Uterus (tissue), 4 donors: Measurements from ENCODE around the gene ABCB1. TPM values are rescaled to one million over a fixed set of nuclear protein-coding genes. Genes with fewer than 3 reads are reported as not detected.
"Not testable (repeated sequence)": the region's sequence is repeated elsewhere in the genome, so short reads cannot be mapped to it uniquely, and the experiment has no call there.

ENCODE experiments used
- DNase-seq, 2 donors: peaks; one replicate each; pipeline ENCODE4 v3.0.0-alpha.2; 2019 to 2020
- H3K27ac ChIP-seq, 2 donors: fragments of 200-600 bp; sonication (generic); 1 replicate in 1 of 2; 2 replicates in 1 of 2; pipeline ENCODE4 v1.5.1; 2016 to 2018
- H3K27me3 ChIP-seq, 2 donors: fragments of 200-600 bp; sonication (generic); one replicate each; pipeline ENCODE4 v1.5.1; 2018 to 2019; ENCODE audit warnings: control low read depth in 1 of 2
- H3K36me3 ChIP-seq, 2 donors: fragments of 200-600 bp; sonication (generic); one replicate each; pipeline ENCODE4 v1.5.1; 2019; ENCODE audit warnings: control low read depth in 1 of 2
- H3K4me1 ChIP-seq, 2 donors: fragments of 200-600 bp; sonication (generic); one replicate each; pipeline ENCODE4 v1.5.1; 2018 to 2019; ENCODE audit warnings: control low read depth in 1 of 2
- H3K4me3 ChIP-seq, 2 donors: fragments of 200-600 bp; sonication (generic); 1 replicate in 1 of 2; 2 replicates in 1 of 2; pipeline ENCODE4 v1.5.1; 2018 to 2019; ENCODE audit warnings: mild to moderate bottlenecking in 1 of 2
- H3K9me3 ChIP-seq, 2 donors: fragments of 200-600 bp; sonication (generic); one replicate each; pipeline ENCODE4 v1.5.1; 2019; ENCODE audit warnings: control low read depth in 1 of 2
- POLR2A ChIP-seq, 2 donors: fragments of 450-650 bp; IDR thresholded peaks; one replicate each; pipeline ENCODE4 v1.6.1; 2016; ENCODE audit warnings: antibody characterized with exemption in 2 of 2, mild to moderate bottlenecking in 1 of 2, moderate library complexity in 1 of 2
- intact Hi-C: fragments of 100-400 bp; cut with DNase I; formaldehyde crosslinking; loops from one replicate; pipeline ENCODE4 v1.15.1; 2023; ENCODE audit warnings: low total_unique reads
- total RNA-seq, 4 donors: library from RNA; depleted of rRNA in 3 of 4; stranded (reverse); fragments of >200 nt in 3 of 4; gene quantifications; one replicate each; pipeline versions ENCODE4 v1.1.0 to v1.2.4, GENCODE V29; 2014 to 2023
- TF ChIP-seq, protein P1 (sequence below), 4 experiments: fragments of 200-600 bp in 2 of 4; fragments of 450-650 bp in 2 of 4; sonication (generic) in 2 of 4; IDR thresholded peaks; one replicate each; pipeline ENCODE4 v1.5.1; 2016 to 2019; ENCODE audit warnings: antibody characterized with exemption in 4 of 4, mild to moderate bottlenecking in 2 of 4, moderate library complexity in 1 of 4
- donor health status: DM: yes; HTN: yes; CAD: no.

ABCB1 gene
- total RNA-seq, 4 donors from 2014 or later, result 7.9 to 68.1 (median 35.6) TPM

DNA sequence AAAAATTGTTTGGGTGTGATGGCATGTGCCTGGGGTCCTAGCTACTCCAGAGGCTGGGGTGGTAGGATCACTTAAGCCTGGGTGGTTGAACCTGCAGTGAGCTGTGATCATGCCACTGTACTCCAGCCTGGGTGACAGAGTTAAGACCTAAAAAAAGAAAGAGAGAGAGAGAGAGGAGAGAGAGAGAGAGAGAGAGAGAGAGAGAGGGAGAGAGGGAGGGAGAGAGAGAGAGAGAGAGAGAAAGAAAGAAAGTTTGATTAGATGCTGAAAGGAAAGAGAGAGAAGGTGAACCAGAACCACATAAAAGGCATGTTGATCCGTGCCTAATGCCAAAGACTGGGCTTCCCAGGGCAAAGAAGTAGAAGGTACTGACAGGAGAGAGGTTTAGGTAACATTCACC, 11.1 kb downstream of the ABCB1 start:
- no peaks in the 10 kb centered on the region for H3K4me1 ChIP-seq
- H3K27me3 ChIP-seq, result no peaks in the 10 kb centered on the region
- H3K27ac ChIP-seq, result no peak overlapping the region
- no peaks in the 10 kb centered on the region for H3K9me3 ChIP-seq
- TF ChIP-seq, protein P1, sequence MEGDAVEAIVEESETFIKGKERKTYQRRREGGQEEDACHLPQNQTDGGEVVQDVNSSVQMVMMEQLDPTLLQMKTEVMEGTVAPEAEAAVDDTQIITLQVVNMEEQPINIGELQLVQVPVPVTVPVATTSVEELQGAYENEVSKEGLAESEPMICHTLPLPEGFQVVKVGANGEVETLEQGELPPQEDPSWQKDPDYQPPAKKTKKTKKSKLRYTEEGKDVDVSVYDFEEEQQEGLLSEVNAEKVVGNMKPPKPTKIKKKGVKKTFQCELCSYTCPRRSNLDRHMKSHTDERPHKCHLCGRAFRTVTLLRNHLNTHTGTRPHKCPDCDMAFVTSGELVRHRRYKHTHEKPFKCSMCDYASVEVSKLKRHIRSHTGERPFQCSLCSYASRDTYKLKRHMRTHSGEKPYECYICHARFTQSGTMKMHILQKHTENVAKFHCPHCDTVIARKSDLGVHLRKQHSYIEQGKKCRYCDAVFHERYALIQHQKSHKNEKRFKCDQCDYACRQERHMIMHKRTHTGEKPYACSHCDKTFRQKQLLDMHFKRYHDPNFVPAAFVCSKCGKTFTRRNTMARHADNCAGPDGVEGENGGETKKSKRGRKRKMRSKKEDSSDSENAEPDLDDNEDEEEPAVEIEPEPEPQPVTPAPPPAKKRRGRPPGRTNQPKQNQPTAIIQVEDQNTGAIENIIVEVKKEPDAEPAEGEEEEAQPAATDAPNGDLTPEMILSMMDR (IDR thresholded peaks at IDR 0.05), result no peak
- no peak for TF ChIP-seq POLR2A (IDR thresholded peaks at IDR 0.05)
- intact Hi-C loops, result no loop called here
- H3K4me3 ChIP-seq, result no peak overlapping the region
- no peak for DNase-seq
- H3K36me3 ChIP-seq, result no peaks in the 10 kb centered on the region

DNA sequence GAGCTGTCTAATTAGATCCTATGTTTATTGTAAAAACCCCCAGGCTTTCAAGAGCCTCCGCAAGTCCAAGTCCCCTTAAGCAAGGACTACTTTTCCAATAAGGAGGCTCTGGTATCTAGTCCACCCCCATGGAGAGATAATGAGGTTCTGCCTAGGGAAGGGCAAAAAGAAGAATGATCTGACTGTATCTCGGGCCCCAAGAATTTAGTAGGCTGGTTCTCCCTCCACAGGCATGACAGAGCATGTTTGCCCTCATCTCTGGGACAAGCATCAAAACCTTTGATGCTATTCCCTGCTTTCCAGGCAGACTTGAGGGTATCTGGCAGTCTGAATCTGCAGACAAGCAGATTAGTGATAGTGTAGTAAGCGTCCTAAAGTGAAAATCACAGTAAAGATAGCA, 19.0 kb downstream of the ABCB1 start:
- H3K27ac ChIP-seq, result no peak overlapping the region
- no peak overlapping the region for H3K4me3 ChIP-seq
- no peaks in the 10 kb centered on the region for H3K9me3 ChIP-seq
- no peaks in the 10 kb centered on the region for H3K27me3 ChIP-seq
- H3K4me1 ChIP-seq, result no peaks in the 10 kb centered on the region
- TF ChIP-seq, protein P1 (IDR thresholded peaks at IDR 0.05), result no peak
- no peaks in the 10 kb centered on the region for H3K36me3 ChIP-seq
- intact Hi-C loops, result no loop called here
- no peak for DNase-seq

DNA sequence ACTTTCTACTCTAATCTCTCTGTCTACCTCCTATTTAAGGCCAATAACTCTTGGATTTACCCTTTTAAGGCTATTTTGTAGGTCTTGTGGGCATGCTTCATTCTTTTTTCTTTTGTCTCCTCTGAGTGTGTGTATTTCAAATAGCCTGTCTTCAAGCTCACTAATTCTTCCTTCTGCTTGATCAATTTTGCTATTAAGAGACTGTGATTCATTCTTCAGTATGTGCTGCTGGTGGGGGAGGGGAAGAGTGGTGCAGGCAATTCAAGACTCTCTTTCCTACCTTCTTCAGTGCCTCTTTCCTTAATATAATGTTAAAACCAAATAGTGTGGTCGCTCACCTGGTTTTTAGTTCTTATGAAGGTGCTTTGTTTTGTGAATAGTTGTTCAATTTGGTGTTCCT, 20.0 kb downstream of the ABCB1 start:
- H3K36me3 ChIP-seq, result no peaks in the 10 kb centered on the region
- H3K27ac ChIP-seq, result no peak overlapping the region
- DNase-seq, result no peak
- TF ChIP-seq, protein P1 (IDR thresholded peaks at IDR 0.05), result no peak
- no peak for TF ChIP-seq POLR2A (IDR thresholded peaks at IDR 0.05)
- H3K4me3 ChIP-seq, result no peak overlapping the region
- no peaks in the 10 kb centered on the region for H3K9me3 ChIP-seq
- no peaks in the 10 kb centered on the region for H3K27me3 ChIP-seq
- intact Hi-C loops, result no loop called here
- no peaks in the 10 kb centered on the region for H3K4me1 ChIP-seq

DNA sequence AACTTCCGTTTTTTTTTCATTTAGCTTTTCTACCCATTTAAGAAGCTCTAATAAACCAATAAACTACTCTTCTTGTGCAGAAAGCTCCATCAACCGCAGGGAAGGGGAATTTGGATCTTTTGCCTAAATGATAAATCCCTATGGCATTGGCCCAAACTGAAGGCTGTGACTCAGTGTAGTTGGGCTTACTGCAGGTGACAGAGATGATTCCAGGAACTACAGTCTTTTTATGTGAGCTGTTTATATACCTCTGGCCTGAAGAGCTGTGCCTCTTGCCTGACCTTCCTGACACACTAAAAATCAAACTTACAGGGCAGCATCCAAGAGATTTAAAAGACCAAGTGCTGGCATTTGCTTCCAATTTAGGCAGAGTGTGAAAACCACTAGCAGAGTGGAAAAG, 25.2 kb downstream of the ABCB1 start:
- no peaks in the 10 kb centered on the region for H3K4me1 ChIP-seq
- H3K36me3 ChIP-seq, result no peaks in the 10 kb centered on the region
- H3K27me3 ChIP-seq, result no peaks in the 10 kb centered on the region
- H3K4me3 ChIP-seq, result no peak overlapping the region
- TF ChIP-seq, protein P1 (IDR thresholded peaks at IDR 0.05), result no peak
- no peak for TF ChIP-seq POLR2A (IDR thresholded peaks at IDR 0.05)
- no peak for DNase-seq
- intact Hi-C loops, result no loop called here
- no peak overlapping the region for H3K27ac ChIP-seq
- no peaks in the 10 kb centered on the region for H3K9me3 ChIP-seq

DNA sequence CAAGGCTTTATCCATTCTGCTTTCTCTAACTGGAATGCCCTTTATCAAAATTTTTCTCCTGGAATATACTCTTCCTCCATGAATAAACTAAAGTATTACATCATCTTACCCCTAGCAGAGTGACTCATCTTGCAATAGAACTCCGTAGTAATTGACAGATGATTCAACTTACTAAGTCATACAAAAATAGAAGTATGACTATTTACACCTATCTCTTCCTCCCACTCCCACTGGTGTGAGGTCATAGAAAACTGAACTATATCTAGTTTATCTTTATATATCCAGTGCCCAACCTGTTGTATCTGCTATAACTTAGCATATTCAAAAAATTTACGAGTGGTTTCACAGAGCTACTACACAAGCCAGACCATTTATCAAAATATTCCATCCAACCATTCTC, 26.1 kb downstream of the ABCB1 start:
- H3K4me1 ChIP-seq, result no peaks in the 10 kb centered on the region
- intact Hi-C loops, result no loop called here
- TF ChIP-seq, protein P1 (IDR thresholded peaks at IDR 0.05), result no peak
- no peak for TF ChIP-seq POLR2A (IDR thresholded peaks at IDR 0.05)
- H3K36me3 ChIP-seq, result no peaks in the 10 kb centered on the region
- H3K4me3 ChIP-seq, result no peak overlapping the region
- H3K27ac ChIP-seq, result no peak overlapping the region
- DNase-seq, result no peak
- no peaks in the 10 kb centered on the region for H3K9me3 ChIP-seq
- no peaks in the 10 kb centered on the region for H3K27me3 ChIP-seq

DNA sequence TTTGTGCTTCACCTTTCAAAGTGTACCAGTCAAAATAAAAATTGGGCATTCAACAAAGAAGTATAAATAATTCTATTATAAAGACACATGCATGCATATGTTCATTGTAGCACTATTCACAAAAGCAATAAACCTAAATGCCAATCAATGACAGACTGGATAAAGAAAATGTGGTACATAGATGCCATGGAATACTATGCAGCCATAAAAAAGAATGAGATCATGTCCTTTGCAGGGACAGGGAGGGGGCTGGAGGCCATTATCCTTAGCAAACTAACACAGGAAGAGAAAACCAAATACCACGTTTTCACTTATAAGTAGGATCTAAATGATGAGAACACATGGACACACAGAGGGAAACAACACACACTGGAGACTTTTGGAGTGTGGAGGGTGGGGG, 28.2 kb downstream of the ABCB1 start:
- H3K27ac ChIP-seq, DNase-seq, H3K4me3 ChIP-seq, H3K9me3 ChIP-seq, H3K36me3 ChIP-seq, H3K4me1 ChIP-seq, intact Hi-C loops, H3K27me3 ChIP-seq: not testable (repeated sequence)
